Testis (tissue), 2 donors: ENCODE measurements around the gene MANBA.

Experiments
- POLR2A ChIP-seq: fragments of 450-650 bp; IDR thresholded peaks from one replicate; pipeline ENCODE4 v1.6.1; 2017; ENCODE audit warnings: antibody characterized with exemption, mild to moderate bottlenecking, moderate library complexity
- TF ChIP-seq, protein P1 (sequence below), 3 experiments: fragments of 450-650 bp in 2 of 3; fragments of 200-600 bp in 1 of 3; sonication (generic) in 1 of 3; IDR thresholded peaks; one replicate each; pipeline ENCODE4 v1.5.1; 2016 to 2019; ENCODE audit warnings: antibody characterized with exemption in 3 of 3, mild to moderate bottlenecking in 2 of 3, moderate library complexity in 1 of 3

DNA sequence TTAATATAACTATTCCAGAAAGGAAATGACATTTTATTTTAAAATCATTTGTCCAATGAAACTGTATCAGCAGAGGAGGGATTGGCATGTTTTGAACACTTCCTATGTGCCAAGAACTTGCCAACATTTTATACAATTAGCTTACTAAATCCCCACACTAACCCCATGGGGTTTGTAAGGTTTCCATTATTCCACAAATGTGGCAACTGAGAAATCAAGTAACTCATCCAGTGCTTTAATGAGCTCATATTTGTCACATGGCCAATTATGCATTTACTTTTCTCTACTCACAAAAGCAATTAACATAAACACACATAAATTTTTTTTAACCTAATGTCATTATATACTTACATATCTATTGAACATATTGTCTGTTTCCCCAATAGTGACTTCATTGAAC, 37.3 kb downstream of the MANBA start:
- TF ChIP-seq, protein P1, sequence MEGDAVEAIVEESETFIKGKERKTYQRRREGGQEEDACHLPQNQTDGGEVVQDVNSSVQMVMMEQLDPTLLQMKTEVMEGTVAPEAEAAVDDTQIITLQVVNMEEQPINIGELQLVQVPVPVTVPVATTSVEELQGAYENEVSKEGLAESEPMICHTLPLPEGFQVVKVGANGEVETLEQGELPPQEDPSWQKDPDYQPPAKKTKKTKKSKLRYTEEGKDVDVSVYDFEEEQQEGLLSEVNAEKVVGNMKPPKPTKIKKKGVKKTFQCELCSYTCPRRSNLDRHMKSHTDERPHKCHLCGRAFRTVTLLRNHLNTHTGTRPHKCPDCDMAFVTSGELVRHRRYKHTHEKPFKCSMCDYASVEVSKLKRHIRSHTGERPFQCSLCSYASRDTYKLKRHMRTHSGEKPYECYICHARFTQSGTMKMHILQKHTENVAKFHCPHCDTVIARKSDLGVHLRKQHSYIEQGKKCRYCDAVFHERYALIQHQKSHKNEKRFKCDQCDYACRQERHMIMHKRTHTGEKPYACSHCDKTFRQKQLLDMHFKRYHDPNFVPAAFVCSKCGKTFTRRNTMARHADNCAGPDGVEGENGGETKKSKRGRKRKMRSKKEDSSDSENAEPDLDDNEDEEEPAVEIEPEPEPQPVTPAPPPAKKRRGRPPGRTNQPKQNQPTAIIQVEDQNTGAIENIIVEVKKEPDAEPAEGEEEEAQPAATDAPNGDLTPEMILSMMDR (IDR thresholded peaks at IDR 0.05), result no peak
- no peak for TF ChIP-seq POLR2A
